HG03039 (cell line): ENCODE results near the gene SCP2.

Experiments
- ATAC-seq: cut with Tn5 transposase; IDR thresholded peaks from one replicate; pipeline ENCODE4 v1.9.1; 2021; ENCODE audit warnings: mild to moderate bottlenecking, moderate library complexity; ENCODE audit not compliant: unreplicated experiment

The SCP2 gene

GRCh38 chr1:53066488-53066887 is 139.4 kb downstream of the SCP2 start:
- no peak for ATAC-seq

GRCh38 chr1:53066891-53067738 is 140.0 kb downstream of the SCP2 start:
- ATAC-seq, result no peak

GRCh38 chr1:53067886-53068285 is 140.8 kb downstream of the SCP2 start:
- no peak for ATAC-seq

GRCh38 chr1:53068314-53069099 is 141.4 kb downstream of the SCP2 start:
- no peak for ATAC-seq

- no peak for ATAC-seq
These were observed 142.2 kb downstream of the SCP2 start for GRCh38 chr1:53069265-53069662.

- no peak for ATAC-seq
These were observed 142.7 kb downstream of the SCP2 start for GRCh38 chr1:53069663-53070327.

GRCh38 chr1:53070621-53071020 is 143.5 kb downstream of the SCP2 start:
- no peak for ATAC-seq

- no peak for ATAC-seq
These were observed 144.2 kb downstream of the SCP2 start for GRCh38 chr1:53071167-53071865.

GRCh38 chr1:53071915-53072314 is 144.8 kb downstream of the SCP2 start:
- ATAC-seq, result no peak

GRCh38 chr1:53073287-53073686 is 146.2 kb downstream of the SCP2 start:
- ATAC-seq, result no peak

GRCh38 chr1:53073868-53074311 is 146.8 kb downstream of the SCP2 start:
- no peak for ATAC-seq

- ATAC-seq, result no peak
These were observed 147.5 kb downstream of the SCP2 start for GRCh38 chr1:53074313-53075154.

GRCh38 chr1:53075206-53075605 is 148.1 kb downstream of the SCP2 start:
- no peak for ATAC-seq

GRCh38 chr1:53075761-53076163 is 148.7 kb downstream of the SCP2 start:
- no peak for ATAC-seq

- no peak for ATAC-seq
These were observed 149.1 kb downstream of the SCP2 start for GRCh38 chr1:53076165-53076564.

- no peak for ATAC-seq
These were observed 149.9 kb downstream of the SCP2 start for GRCh38 chr1:53076721-53077598.

- no peak for ATAC-seq
These were observed 150.5 kb downstream of the SCP2 start for GRCh38 chr1:53077599-53077965.

GRCh38 chr1:53078333-53079101 is 151.4 kb downstream of the SCP2 start:
- no peak for ATAC-seq
